Tibial artery (tissue), 4 donors: Measurements from ENCODE around the gene PDSS2.

Experiments
- DNase-seq, 2 donors: peaks; one replicate each; pipeline ENCODE4 v3.0.0-alpha.2; 2019
- H3K27ac ChIP-seq, 2 donors: fragments of 200-600 bp; sonication (generic) in 1 of 2; 1 replicate in 1 of 2; 2 replicates in 1 of 2; pipeline ENCODE4 v1.5.1; 2018 to 2019; ENCODE audit warnings: mild to moderate bottlenecking in 1 of 2
- H3K27me3 ChIP-seq, 2 donors: fragments of 200-600 bp; sonication (generic) in 1 of 2; one replicate each; pipeline versions ENCODE4 v1.5.1 to v1.6.0; 2016 to 2019
- H3K36me3 ChIP-seq, 3 donors: fragments of 200-600 bp; sonication (generic) in 2 of 3; one replicate each; pipeline ENCODE4 v1.5.1; 2016 to 2019; ENCODE audit warnings: mild to moderate bottlenecking in 2 of 3
- H3K4me1 ChIP-seq, 4 donors: fragments of 200-600 bp; sonication (generic) in 2 of 4; 1 replicate in 3 of 4; 2 replicates in 1 of 4; pipeline ENCODE4 v1.5.1; 2016 to 2019
- H3K4me3 ChIP-seq, 2 donors: fragments of 200-600 bp; sonication (generic) in 1 of 2; 1 replicate in 1 of 2; 2 replicates in 1 of 2; pipeline ENCODE4 v1.5.1; 2018 to 2019; ENCODE audit warnings: mild to moderate bottlenecking in 2 of 2
- H3K9me3 ChIP-seq, 3 donors: fragments of 200-600 bp; sonication (generic) in 1 of 3; one replicate each; pipeline ENCODE4 v1.5.1; 2016 to 2019
- CTCF ChIP-seq, 2 experiments: fragments of 200-600 bp in 1 of 2; fragments of 450-650 bp in 1 of 2; IDR thresholded peaks; one replicate each; pipeline ENCODE4 v1.5.1; 2017 to 2019; ENCODE audit warnings: antibody characterized with exemption in 2 of 2, mild to moderate bottlenecking in 1 of 2, moderate library complexity in 1 of 2
- intact Hi-C: fragments of 100-400 bp; cut with DNase I; formaldehyde crosslinking; loops from one replicate; pipeline ENCODE4 v1.15.0; 2023; ENCODE audit warnings: low total_unique reads

PDSS2 gene

GRCh38 chr6:107495196-107495643, 35.9 kb upstream of the PDSS2 start:
- intact Hi-C loops = no loop called here
- DNase-seq = peak in 1 of 2 donors; percentile 70
- Histone ChIP-seq H3K27me3 (no peaks in the 10 kb centered on the region), H3K4me3 (peak overlapping the region; percentile 11 to 15), H3K36me3 (no peaks in the 10 kb centered on the region), H3K4me1 (peaks cover 0 to 82% (median 29%) of the 10 kb centered on the region in 4 donors), H3K9me3 (no peaks in the 10 kb centered on the region), H3K27ac (peak overlapping the region; percentile 71 to 83)
- TF ChIP-seq CTCF (IDR thresholded peaks at IDR 0.05) = no peak

- DNase-seq = no peak
- H3K4me3 ChIP-seq = peak overlapping the region; percentile 76 to 89
- H3K4me1 ChIP-seq = peaks cover 0 to 68% (median 30%) of the 10 kb centered on the region in 4 donors
- TF ChIP-seq CTCF (IDR thresholded peaks at IDR 0.05) = no peak
- no peaks in the 10 kb centered on the region for H3K9me3 ChIP-seq
- H3K27ac ChIP-seq = peak overlapping the region; percentile 71 to 83
- H3K27me3 ChIP-seq = no peaks in the 10 kb centered on the region
- intact Hi-C loops = loop anchor here (5.0 kb wide), 2 partner anchors 49 to 69 kb away; no protein-coding TSS in a partner anchor
- H3K36me3 ChIP-seq = no peaks in the 10 kb centered on the region
These were observed 34.0 kb upstream of the PDSS2 start for GRCh38 chr6:107493158-107494057.

GRCh38 chr6:107491760-107492660, 32.6 kb upstream of the PDSS2 start:
- intact Hi-C loops = loop anchor here (5.0 kb wide), 2 partner anchors 50 to 70 kb away; no protein-coding TSS in a partner anchor
- TF ChIP-seq CTCF (IDR thresholded peaks at IDR 0.05) = no peak
- Histone ChIP-seq H3K4me1 (peaks cover 0 to 58% (median 30%) of the 10 kb centered on the region in 4 donors), H3K27ac (peak overlapping the region; percentile 71 to 83), H3K36me3 (no peaks in the 10 kb centered on the region), H3K9me3 (no peaks in the 10 kb centered on the region), H3K4me3 (peak overlapping the region; percentile 76 to 89), H3K27me3 (no peaks in the 10 kb centered on the region)
- DNase-seq = peak; percentile 55 to 70

- H3K27me3 ChIP-seq = no peaks in the 10 kb centered on the region
- peak overlapping the region; percentile 76 to 89 for H3K4me3 ChIP-seq
- intact Hi-C loops = loop anchor here (5.0 kb wide), 2 partner anchors 51 to 71 kb away; no protein-coding TSS in a partner anchor
- H3K4me1 ChIP-seq = peaks cover 0 to 50% (median 26%) of the 10 kb centered on the region in 4 donors
- peak overlapping the region; percentile 83 to 92 for H3K27ac ChIP-seq
- TF ChIP-seq CTCF (IDR thresholded peaks at IDR 0.05) = no peak
- no peaks in the 10 kb centered on the region for H3K9me3 ChIP-seq
- DNase-seq = peak; percentile 69 to 87
- H3K36me3 ChIP-seq = no peaks in the 10 kb centered on the region
These were observed 31.8 kb upstream of the PDSS2 start for GRCh38 chr6:107491138-107491609.

- intact Hi-C loops = loop anchor here (5.0 kb wide), 2 partner anchors 52 to 72 kb away; no protein-coding TSS in a partner anchor
- Histone ChIP-seq H3K4me3 (peak overlapping the region; percentile 76 to 89), H3K27me3 (no peaks in the 10 kb centered on the region), H3K4me1 (peaks cover 0 to 45% (median 24%) of the 10 kb centered on the region in 4 donors), H3K36me3 (no peaks in the 10 kb centered on the region), H3K27ac (peak overlapping the region; percentile 83 to 92), H3K9me3 (no peaks in the 10 kb centered on the region)
- peak in 1 of 2 donors; percentile 23 for DNase-seq
- no peak for TF ChIP-seq CTCF (IDR thresholded peaks at IDR 0.05)
These were observed 31.3 kb upstream of the PDSS2 start for GRCh38 chr6:107490566-107491137.
